H1 (cell line): Measurements from ENCODE around the gene ZBTB4. TPM values are rescaled to one million over a fixed set of nuclear protein-coding genes. Genes with fewer than 3 reads are reported as not detected.

Experiments used
- CTCF ChIA-PET: fragments of 300-600 bp; sonication (Branson Sonifier 250); formaldehyde crosslinking; loops from one replicate; lab custom pipeline; 2021; ENCODE audit not compliant: partially characterized antibody; lab: Charles Lee
- POLR2A ChIA-PET: fragments of 300-600 bp; sonication (Branson Sonifier 250); formaldehyde crosslinking; loops from one replicate; lab custom pipeline; 2021; ENCODE audit warnings: inconsistent platforms; ENCODE audit not compliant: partially characterized antibody; lab: Charles Lee
- DNase-seq, 2 experiments: peaks; one replicate each; pipeline versions ENCODE4 v3.0.0 to v3.0.0-alpha.2; 2010 to 2022; ENCODE audit warnings: low spot score in 2 of 2, low read depth in 1 of 2, mixed read lengths in 1 of 2
- FAIRE-seq: peaks from 2 replicates; lab custom pipeline; 2011; peaks lifted over from hg19 to GRCh38; lab: Jason Lieb, UNC
- H2AFZ ChIP-seq: 2 replicates; pipeline ENCODE4 v1.8.1; 2012; ENCODE audit warnings: low read length, inconsistent platforms
- H2AK5ac ChIP-seq: 2 replicates; pipeline ENCODE4 v1.6.1; 2013; ENCODE audit warnings: low read depth, low read length
- H2BK120ac ChIP-seq: replicated peaks from 2 replicates; pipeline ENCODE3; 2013; ENCODE audit warnings: low read depth, low read length, inconsistent platforms
- H2BK12ac ChIP-seq: 2 replicates; pipeline ENCODE4 v1.6.1; 2013; ENCODE audit warnings: low read depth, low read length
- H2BK15ac ChIP-seq: 2 replicates; pipeline ENCODE4 v1.6.1; 2013; ENCODE audit warnings: low read length
- H2BK20ac ChIP-seq: 2 replicates; pipeline ENCODE4 v1.6.1; 2013; ENCODE audit warnings: low read length
- H2BK5ac ChIP-seq: 2 replicates; pipeline ENCODE4 v1.6.1; 2013; ENCODE audit warnings: low read depth, low read length
- H3K14ac ChIP-seq: 2 replicates; pipeline ENCODE4 v1.6.1; 2013; ENCODE audit warnings: inconsistent platforms; ENCODE audit not compliant: insufficient read length
- H3K18ac ChIP-seq: 2 replicates; pipeline ENCODE4 v1.6.1; 2013; ENCODE audit warnings: low read length; ENCODE audit errors: extremely low read depth
- H3K23ac ChIP-seq: 2 replicates; pipeline ENCODE4 v1.6.1; 2013; ENCODE audit warnings: inconsistent platforms; ENCODE audit not compliant: insufficient read length
- H3K23me2 ChIP-seq: 2 replicates; pipeline ENCODE4 v1.6.1; 2013; ENCODE audit warnings: low read depth, low read length
- H3K27ac ChIP-seq: 2 replicates; pipeline ENCODE4 v1.6.1; 2011; ENCODE audit warnings: low read depth, low read length, inconsistent platforms
- H3K27me3 ChIP-seq, 4 experiments: replicated peaks in 1 of 4; 1 replicate in 1 of 4; 2 replicates in 3 of 4; pipeline versions ENCODE4 v1.6.1 to v1.8.1; 2011 to 2013; ENCODE audit warnings: low read length in 3 of 4, mild to moderate bottlenecking in 3 of 4, inconsistent platforms in 2 of 4, mixed read lengths in 2 of 4, moderate library complexity in 1 of 4; ENCODE audit not compliant: control insufficient read depth in 3 of 4, insufficient read depth in 3 of 4; ENCODE audit errors: extremely low read depth in 1 of 4
- H3K36me3 ChIP-seq, 4 experiments: 2 replicates each; pipeline versions ENCODE4 v1.6.1 to v1.8.1; 2011 to 2013; ENCODE audit warnings: mild to moderate bottlenecking in 4 of 4, low read length in 3 of 4, moderate library complexity in 2 of 4, control low read depth in 1 of 4, inconsistent platforms in 1 of 4; ENCODE audit not compliant: insufficient read depth in 4 of 4, control insufficient read depth in 2 of 4
- H3K4ac ChIP-seq: replicated peaks from 2 replicates; pipeline ENCODE3; 2013; ENCODE audit warnings: low read length, low read depth, mixed read lengths, inconsistent platforms; ENCODE audit not compliant: insufficient read length
- H3K4me1 ChIP-seq, 4 experiments: replicated peaks in 1 of 4; 1 replicate in 1 of 4; 2 replicates in 3 of 4; pipeline versions ENCODE4 v1.6.1 to v1.8.1; 2011 to 2013; ENCODE audit warnings: low read length in 3 of 4, inconsistent platforms in 2 of 4, mixed read lengths in 1 of 4; ENCODE audit not compliant: insufficient read depth in 4 of 4, control insufficient read depth in 3 of 4
- H3K4me2 ChIP-seq, 2 experiments: 2 replicates each; pipeline versions ENCODE4 v1.6.1 to v1.8.1; 2011 to 2013; ENCODE audit warnings: low read depth in 2 of 2, low read length in 2 of 2, control low read depth in 1 of 2, inconsistent platforms in 1 of 2, mild to moderate bottlenecking in 1 of 2; ENCODE audit not compliant: insufficient read depth in 1 of 2
- H3K4me3 ChIP-seq, 4 experiments: fragments of 200-600, 300-600 bp in 1 of 4; sonication (generic), shearing (Covaris generic), sonication (Bioruptor Twin) in 1 of 4; 2 replicates each; pipeline versions ENCODE4 v1.5.1 to v1.8.1; 2011 to 2016; ENCODE audit warnings: low read length in 4 of 4, low read depth in 3 of 4, control low read depth in 2 of 4, inconsistent platforms in 2 of 4, mild to moderate bottlenecking in 2 of 4, mixed read lengths in 1 of 4, moderate library complexity in 1 of 4; ENCODE audit not compliant: insufficient read depth in 2 of 4; ENCODE audit errors: extremely low read depth in 1 of 4
- H3K56ac ChIP-seq: replicated peaks from 2 replicates; pipeline ENCODE3; 2013; ENCODE audit warnings: low read depth, mild to moderate bottlenecking, mixed read lengths, low read length, inconsistent platforms; ENCODE audit not compliant: insufficient read length
- H3K79me1 ChIP-seq: 2 replicates; pipeline ENCODE4 v1.6.1; 2013; ENCODE audit warnings: low read depth, low read length, control low read depth
- H3K79me2 ChIP-seq, 2 experiments: 2 replicates each; pipeline versions ENCODE4 v1.6.1 to v1.8.1; 2012 to 2013; ENCODE audit warnings: low read length in 2 of 2, mild to moderate bottlenecking in 2 of 2, inconsistent platforms in 1 of 2; ENCODE audit not compliant: insufficient read depth in 2 of 2, control insufficient read depth in 1 of 2
- H3K9ac ChIP-seq, 4 experiments: replicated peaks in 1 of 4; 1 replicate in 1 of 4; 2 replicates in 3 of 4; pipeline versions ENCODE4 v1.6.1 to v1.8.1; 2011 to 2013; ENCODE audit warnings: low read depth in 3 of 4, low read length in 3 of 4, control low read depth in 2 of 4, mild to moderate bottlenecking in 2 of 4, moderate library complexity in 2 of 4, inconsistent platforms in 1 of 4; ENCODE audit errors: extremely low read depth in 1 of 4
- H3K9me3 ChIP-seq, 2 experiments: 2 replicates each; pipeline versions ENCODE4 v1.6.1 to v1.8.1; 2012 to 2013; ENCODE audit warnings: mild to moderate bottlenecking in 2 of 2, moderate library complexity in 2 of 2, control low read depth in 1 of 2, inconsistent platforms in 1 of 2, low read depth in 1 of 2, low read length in 1 of 2, mixed read lengths in 1 of 2; ENCODE audit not compliant: insufficient read depth in 2 of 2
- H4K20me1 ChIP-seq, 2 experiments: replicated peaks in 1 of 2; 2 replicates each; pipeline versions ENCODE3 to v1.8.1; 2011 to 2013; ENCODE audit warnings: inconsistent platforms in 2 of 2, low read length in 2 of 2, mild to moderate bottlenecking in 1 of 2; ENCODE audit not compliant: insufficient read depth in 2 of 2, control insufficient read depth in 1 of 2
- H4K5ac ChIP-seq: 2 replicates; pipeline ENCODE4 v1.6.1; 2013; ENCODE audit warnings: low read length, low read depth, mixed read lengths, inconsistent platforms; ENCODE audit not compliant: insufficient read length
- H4K8ac ChIP-seq: 2 replicates; pipeline ENCODE4 v1.8.0; 2013; ENCODE audit warnings: mild to moderate bottlenecking, moderate library complexity, low read length, inconsistent platforms; ENCODE audit not compliant: insufficient read depth; ENCODE audit errors: extremely low read depth
- H4K91ac ChIP-seq: replicated peaks from 2 replicates; pipeline ENCODE3; 2013; ENCODE audit warnings: low read length, mixed read lengths, inconsistent platforms; ENCODE audit not compliant: insufficient read length
- BRCA1 ChIP-seq: IDR thresholded peaks from 2 replicates; pipeline ENCODE4 v1.6.1; 2012; ENCODE audit warnings: low read depth, low read length, improper control_type of control experiment
- CBX5 ChIP-seq: fragments of 300-800, 300-1000 bp; sonication (generic); IDR thresholded peaks from 2 replicates; pipeline ENCODE4 v1.7.1; 2016; ENCODE audit warnings: antibody characterized with exemption, low read length, low read depth
- CHD1 ChIP-seq: IDR thresholded peaks from 2 replicates; pipeline ENCODE4 v1.6.1; 2012; ENCODE audit warnings: low read depth, low read length, improper control_type of control experiment
- CTBP2 ChIP-seq: IDR thresholded peaks from 2 replicates; pipeline ENCODE4 v1.7.0; 2011; ENCODE audit warnings: borderline replicate concordance, mild to moderate bottlenecking, moderate library complexity, mixed read lengths, low read length; ENCODE audit not compliant: insufficient read depth, insufficient read length
- EP300 ChIP-seq, 2 experiments: IDR thresholded peaks; 1 replicate in 1 of 2; 2 replicates in 1 of 2; pipeline ENCODE4 v1.6.1; 2011 to 2012; ENCODE audit warnings: low read depth in 2 of 2, low read length in 2 of 2, mild to moderate bottlenecking in 2 of 2, borderline replicate concordance in 1 of 2, inconsistent platforms in 1 of 2, moderate library complexity in 1 of 2
- HDAC6 ChIP-seq: IDR thresholded peaks from one replicate; pipeline ENCODE4 v1.7.1; 2012; ENCODE audit warnings: low read depth, mild to moderate bottlenecking, inconsistent platforms, low read length, moderate library complexity
- KDM4A ChIP-seq: IDR thresholded peaks from one replicate; pipeline ENCODE4 v1.7.1; 2012; ENCODE audit warnings: low read depth, mild to moderate bottlenecking, moderate library complexity, low read length, inconsistent platforms; ENCODE audit not compliant: severe bottlenecking
- SP4 ChIP-seq: IDR thresholded peaks from 2 replicates; pipeline ENCODE4 v1.6.1; 2012; ENCODE audit warnings: low read length, inconsistent platforms
- WGBS, 2 experiments: shearing (Covaris generic) in 1 of 2; methylation state at CpG; one replicate each; pipeline versions ENCODE4 v1.1.6 to v1.1.7; 2013 to 2015; ENCODE audit warnings: low lambda C conversion rate in 2 of 2, mixed read lengths in 2 of 2, inconsistent platforms in 1 of 2, low coverage in 1 of 2, missing lambda C conversion rate in 1 of 2; ENCODE audit not compliant: insufficient replicate concordance in 2 of 2, insufficient coverage in 1 of 2, insufficient read length in 1 of 2; ENCODE audit errors: extremely low coverage in 1 of 2, missing lambda C conversion rate in 1 of 2; 5-methylcytosine and 5-hydroxymethylcytosine counted together
- polyA plus RNA-seq, 7 experiments: library from polyadenylated mRNA; depleted of rRNA in 3 of 7; stranded (reverse) in 5 of 7; unstranded in 2 of 7; fragments of >200 nt in 5 of 7; fragments of 200-250 nt in 2 of 7; gene quantifications; 1 replicate in 5 of 7; 2 replicates in 1 of 7; 4 replicates in 1 of 7; pipeline versions ENCODE4 v1.2.1 to v1.2.3, GENCODE V29; 2011 to 2013; ENCODE audit warnings: missing spikeins in 2 of 7, mixed read lengths in 2 of 7
- total RNA-seq: library from RNA; stranded (reverse); fragmentation: NEBNext Ultra II Directional; extraction: Animal tissue kit (Norgen Biotek cat#: 25700); gene quantifications from 2 replicates; pipeline ENCODE4 v1.2.1, GENCODE V29; 2021

The ZBTB4 gene
- total and polyA plus RNA-seq, 2 of the 8 experiments (the other 6 are each of a cell fraction or from before 2014, with no cell fraction given): 5.9 to 10.1 TPM

- Histone ChIP-seq H2BK20ac (no peak overlapping the region), H2AK5ac (no peak overlapping the region)
- no peak for TF ChIP-seq CBX5
- TF ChIP-seq EP300 (IDR thresholded peaks at IDR 0.05; ENCODE audit: borderline replicate concordance in 1 of 2, low read depth in 2 of 2, low read length in 2 of 2): no peak
- no peak for TF ChIP-seq SP4
- no peak for TF ChIP-seq CTBP2
- no peak for TF ChIP-seq BRCA1
- TF ChIP-seq HDAC6: no peak
- TF ChIP-seq CHD1: no peak
- no peak for TF ChIP-seq KDM4A
- TF ChIP-seq, all 59 proteins: peak for 0
- no peak overlapping the region for H3K4ac ChIP-seq
- no peaks in the 10 kb centered on the region for H3K9me3 ChIP-seq
- no peak overlapping the region for H2AFZ ChIP-seq
- no peak overlapping the region for H4K5ac ChIP-seq
- no peak overlapping the region for H4K8ac ChIP-seq
- no peak overlapping the region for H4K91ac ChIP-seq
- DNase-seq: no peak
- POLR2A ChIA-PET: interaction anchor here (0.7 to 6.3 kb wide), 9 partner anchors 8 to 157 kb away, joined by 3 to 58 read pairs (median 3); partner anchors contain the start of genes MPDU1, POLR2A and ZBTB4
- CTCF ChIA-PET: interaction anchor here (0.6 to 5.8 kb wide), 7 partner anchors 9 to 85 kb away, joined by 3 to 29 read pairs (median 3); partner anchors contain the start of gene SENP3
- H3K27ac ChIP-seq: no peak overlapping the region
- H3K23ac ChIP-seq: no peak overlapping the region
- peaks cover 26% of the 10 kb centered on the region for H3K79me1 ChIP-seq
- no peak overlapping the region for H3K9ac ChIP-seq
- H2BK5ac ChIP-seq: no peak overlapping the region
- H3K27me3 ChIP-seq: no peaks in the 10 kb centered on the region
- FAIRE-seq: no peak
- no peak overlapping the region for H2BK120ac ChIP-seq
- no peak overlapping the region for H3K4me2 ChIP-seq
- H3K14ac ChIP-seq: no peak overlapping the region
- peaks cover 32 to 34% of the 10 kb centered on the region in 2 experiments for H4K20me1 ChIP-seq
- no peak overlapping the region for H2BK12ac ChIP-seq
- no peak overlapping the region for H3K56ac ChIP-seq
- H3K4me3 ChIP-seq: no peak overlapping the region
- no peak overlapping the region for H3K18ac ChIP-seq
- no peak overlapping the region for H2BK15ac ChIP-seq
- 0 out of 2 replicates have a peak, but pooled peaks cover 2% of the 10 kb centered on the region for H3K23me2 ChIP-seq
- H3K4me1 ChIP-seq: no peaks in the 10 kb centered on the region
- peaks cover 38 to 69% of the 10 kb centered on the region in 2 experiments for H3K79me2 ChIP-seq
- 92% methylated on average over 3 of the region's 3 CpGs; no CpG with 5 or more reads in 1 of the 2 experiments for WGBS, 2 experiments
- H3K36me3 ChIP-seq: peaks cover 25 to 45% (median 31%) of the 10 kb centered on the region in 4 experiments
Measured at GRCh38 chr17:7493941-7494340, 14.5 kb upstream of the ZBTB4 start.
